ENCODE measurements around the gene DIPK1A.

- TF ChIP-seq CTCF (IDR thresholded peaks at IDR 0.05) (no peak), ZSCAN18 (CRISPR knock-in tag; IDR thresholded peaks at IDR 0.05) (no peak)
- TF ChIP-seq, protein P1, sequence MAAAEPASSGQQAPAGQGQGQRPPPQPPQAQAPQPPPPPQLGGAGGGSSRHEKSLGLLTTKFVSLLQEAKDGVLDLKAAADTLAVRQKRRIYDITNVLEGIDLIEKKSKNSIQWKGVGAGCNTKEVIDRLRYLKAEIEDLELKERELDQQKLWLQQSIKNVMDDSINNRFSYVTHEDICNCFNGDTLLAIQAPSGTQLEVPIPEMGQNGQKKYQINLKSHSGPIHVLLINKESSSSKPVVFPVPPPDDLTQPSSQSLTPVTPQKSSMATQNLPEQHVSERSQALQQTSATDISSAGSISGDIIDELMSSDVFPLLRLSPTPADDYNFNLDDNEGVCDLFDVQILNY (CRISPR knock-in tag; IDR thresholded peaks at IDR 0.05) = no peak
These were observed 164.0 kb downstream of the DIPK1A start for GRCh38 chr1:92797297-92797696.
